ENCODE data around the gene ATP2C2. TPM values are rescaled to one million over a fixed set of nuclear protein-coding genes. Genes with fewer than 3 reads are reported as not detected.
A peak's percentile ranks its signal among the peaks of the same experiment; 100 is the strongest.

ATP2C2 gene
- total and polyA plus RNA-seq, 5 donors, result not detected

DNA sequence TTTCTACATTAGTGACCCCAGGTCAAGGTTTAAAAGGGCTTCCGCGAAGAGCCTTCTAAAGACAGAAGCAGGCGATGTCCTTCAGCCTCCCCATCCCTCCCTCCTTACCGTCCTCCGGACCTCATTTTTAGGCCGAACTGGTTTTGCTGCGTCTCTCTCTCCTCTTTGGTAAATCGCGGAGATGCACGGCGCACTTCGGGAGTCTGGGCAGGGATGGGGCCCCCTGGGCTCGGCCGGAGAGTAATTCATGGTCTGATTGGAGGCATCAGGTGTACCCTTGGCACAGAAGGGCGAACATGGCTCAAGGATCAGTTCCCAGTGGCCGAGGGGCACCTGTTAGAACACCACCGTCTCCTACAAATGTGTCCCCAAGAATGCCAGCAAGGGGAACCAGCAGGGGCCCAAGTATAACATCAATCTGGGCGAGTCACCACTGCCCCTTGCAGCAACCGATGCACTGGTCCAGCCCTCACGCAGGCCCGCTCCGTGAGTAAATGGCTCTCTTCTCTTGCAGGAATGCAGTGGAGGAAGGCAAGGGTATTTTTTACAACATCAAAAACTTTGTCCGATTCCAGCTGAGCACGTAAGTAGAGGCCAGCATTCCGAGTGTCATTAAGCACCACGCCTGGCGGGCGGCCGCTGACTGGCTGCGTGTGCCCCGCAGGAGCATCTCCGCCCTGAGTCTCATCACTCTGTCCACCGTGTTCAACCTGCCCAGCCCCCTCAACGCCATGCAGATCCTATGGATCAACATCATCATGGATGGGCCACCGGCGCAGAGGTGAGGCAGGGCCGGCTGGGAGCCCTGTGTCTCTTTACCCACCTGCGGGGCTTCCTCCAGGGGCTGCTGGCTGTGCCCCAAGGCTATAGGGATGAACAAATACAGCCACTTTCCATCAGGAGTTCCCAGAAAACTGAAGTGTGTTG, 90.5 kb downstream of the ATP2C2 start:
- Histone ChIP-seq H3K27me3 (ENCODE audit: control insufficient read depth, insufficient read depth) (no peaks in the 10 kb centered on the region), H3K4me1 (ENCODE audit: control insufficient read depth, insufficient read depth, low read length) (no peaks in the 10 kb centered on the region), H3K9me3 (ENCODE audit: control insufficient read depth, low read length) (no peaks in the 10 kb centered on the region), H3K27ac (ENCODE audit: low read length) (no peak overlapping the region), H3K4me3 (ENCODE audit: low read length) (no peak overlapping the region)
- intact Hi-C loops (cut with DNase I), result no loop called here
- DNase-seq, result no peak
- 93% methylated on average over 38 of the region's 38 CpGs for WGBS
- ATAC-seq, result no peak

GRCh38 chr16:84459533-84459894, 91.2 kb downstream of the ATP2C2 start:
- no peak overlapping the region for H3K27ac ChIP-seq (ENCODE audit: low read length)
- H3K4me3 ChIP-seq (ENCODE audit: low read length), result no peak overlapping the region
- no peak for ATAC-seq
- 90% methylated on average over 2 of the region's 2 CpGs for WGBS
- intact Hi-C loops (cut with DNase I), result no loop called here
- no peaks in the 10 kb centered on the region for H3K27me3 ChIP-seq (ENCODE audit: control insufficient read depth, insufficient read depth)
- no peaks in the 10 kb centered on the region for H3K9me3 ChIP-seq (ENCODE audit: control insufficient read depth, low read length)
- no peak for DNase-seq
- H3K4me1 ChIP-seq (ENCODE audit: control insufficient read depth, insufficient read depth, low read length), result no peaks in the 10 kb centered on the region

DNA sequence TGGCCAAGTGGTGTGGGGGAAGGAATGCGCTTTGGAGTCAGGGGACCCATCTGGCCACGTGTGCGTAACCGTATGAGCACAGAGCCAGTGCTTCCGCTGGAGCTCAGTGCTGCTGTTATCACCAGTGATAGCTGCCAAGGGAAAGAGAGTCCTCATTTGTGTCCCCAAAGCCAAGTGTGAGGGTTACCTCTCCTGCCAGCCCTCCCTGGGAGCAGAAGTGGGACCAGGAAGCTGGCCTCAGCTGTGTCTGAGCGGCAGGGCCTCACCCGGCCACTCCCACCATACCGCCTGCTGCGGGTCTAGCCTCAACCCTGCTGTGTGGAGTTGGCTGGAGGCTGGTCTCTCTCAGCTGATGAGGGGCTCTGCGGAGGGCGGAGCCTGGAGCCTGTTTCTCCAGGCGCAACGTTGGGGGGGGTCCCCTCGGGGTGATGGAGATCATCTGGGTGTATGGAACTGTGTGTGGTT, 91.6 kb downstream of the ATP2C2 start:
- 56% methylated on average over 14 of the region's 14 CpGs for WGBS
- peak; percentile 65 to 69 for ATAC-seq
- DNase-seq, result no peak
- Histone ChIP-seq H3K27me3 (ENCODE audit: control insufficient read depth, insufficient read depth) (no peaks in the 10 kb centered on the region), H3K27ac (ENCODE audit: low read length) (no peak overlapping the region), H3K4me1 (ENCODE audit: control insufficient read depth, insufficient read depth, low read length) (no peaks in the 10 kb centered on the region), H3K9me3 (ENCODE audit: control insufficient read depth, low read length) (no peaks in the 10 kb centered on the region), H3K4me3 (ENCODE audit: low read length) (no peak overlapping the region)
- intact Hi-C loops (cut with DNase I), result no loop called here

DNA sequence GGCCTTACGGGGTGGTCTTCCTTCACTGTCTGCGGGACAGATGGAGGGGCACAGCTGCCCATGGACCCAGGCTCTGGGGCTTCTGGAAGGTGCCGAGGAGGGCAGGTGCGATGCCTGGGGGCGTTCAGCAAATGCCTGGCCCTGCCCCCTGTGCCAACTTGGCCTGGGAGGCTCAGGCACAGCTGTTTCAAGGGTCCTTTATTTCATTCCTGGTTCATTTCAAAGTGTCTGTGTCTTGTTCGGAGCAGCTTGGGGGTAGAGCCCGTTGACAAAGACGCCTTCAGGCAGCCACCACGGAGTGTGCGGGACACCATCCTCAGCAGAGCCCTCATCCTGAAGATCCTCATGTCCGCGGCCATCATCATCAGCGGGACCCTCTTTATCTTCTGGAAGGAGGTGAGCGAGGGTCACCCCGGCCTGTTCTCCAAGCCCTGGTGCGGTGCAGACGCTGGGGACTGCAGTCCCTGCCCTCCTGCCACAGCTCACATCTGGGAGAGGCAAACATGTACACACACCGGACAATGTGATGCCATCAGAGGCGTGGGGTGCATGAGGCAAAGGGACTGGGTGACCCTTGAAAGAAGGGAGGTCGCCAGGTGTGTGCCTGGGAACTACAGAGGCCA, 92.2 kb downstream of the ATP2C2 start:
- no peaks in the 10 kb centered on the region for H3K4me1 ChIP-seq (ENCODE audit: control insufficient read depth, insufficient read depth, low read length)
- H3K27ac ChIP-seq (ENCODE audit: low read length), result no peak overlapping the region
- H3K4me3 ChIP-seq (ENCODE audit: low read length), result no peak overlapping the region
- WGBS, result 84% methylated on average over 20 of the region's 20 CpGs
- peak; percentile 13 to 24 for ATAC-seq
- no peak for DNase-seq
- intact Hi-C loops (cut with DNase I), result no loop called here
- no peaks in the 10 kb centered on the region for H3K27me3 ChIP-seq (ENCODE audit: control insufficient read depth, insufficient read depth)
- H3K9me3 ChIP-seq (ENCODE audit: control insufficient read depth, low read length), result no peaks in the 10 kb centered on the region

GRCh38 chr16:84461029-84461412, 92.7 kb downstream of the ATP2C2 start:
- DNase-seq (no peak), ATAC-seq (no peak)
- Histone ChIP-seq H3K27ac (ENCODE audit: low read length) (no peak overlapping the region), H3K27me3 (ENCODE audit: control insufficient read depth, insufficient read depth) (no peaks in the 10 kb centered on the region), H3K4me1 (ENCODE audit: control insufficient read depth, insufficient read depth, low read length) (no peaks in the 10 kb centered on the region), H3K9me3 (ENCODE audit: control insufficient read depth, low read length) (no peaks in the 10 kb centered on the region), H3K4me3 (ENCODE audit: low read length) (no peak overlapping the region)
- 79% methylated on average over 8 of the region's 8 CpGs for WGBS
- intact Hi-C loops (cut with DNase I), result no loop called here

- no peaks in the 10 kb centered on the region for H3K27me3 ChIP-seq (ENCODE audit: control insufficient read depth, insufficient read depth)
- WGBS, result 91% methylated on average over 30 of the region's 30 CpGs
- ATAC-seq, result no peak
- H3K27ac ChIP-seq (ENCODE audit: low read length), result no peak overlapping the region
- no peaks in the 10 kb centered on the region for H3K4me1 ChIP-seq (ENCODE audit: control insufficient read depth, insufficient read depth, low read length)
- intact Hi-C loops (cut with DNase I), result no loop called here
- DNase-seq, result no peak
- H3K4me3 ChIP-seq (ENCODE audit: low read length), result no peak overlapping the region
- H3K9me3 ChIP-seq (ENCODE audit: control insufficient read depth, low read length), result no peaks in the 10 kb centered on the region
Measured at GRCh38 chr16:84461413-84462295, 93.3 kb downstream of the ATP2C2 start.

GRCh38 chr16:84462296-84463210, 94.2 kb downstream of the ATP2C2 start:
- intact Hi-C loops (cut with DNase I), result no loop called here
- ATAC-seq, result peak in 1 of 2 donors; percentile 24

GRCh38 chr16:84463221-84463620, 94.9 kb downstream of the ATP2C2 start:
- H3K27ac ChIP-seq (ENCODE audit: low read length), result no peak overlapping the region
- DNase-seq (no peak), ATAC-seq (no peak)
- intact Hi-C loops (cut with DNase I), result no loop called here
- H3K27me3 ChIP-seq (ENCODE audit: control insufficient read depth, insufficient read depth), result no peaks in the 10 kb centered on the region
- 76% methylated on average over 7 of the region's 7 CpGs for WGBS
- H3K4me3 ChIP-seq (ENCODE audit: low read length), result no peak overlapping the region
- H3K9me3 ChIP-seq (ENCODE audit: control insufficient read depth, low read length), result peaks cover 3% of the 10 kb centered on the region
- no peaks in the 10 kb centered on the region for H3K4me1 ChIP-seq (ENCODE audit: control insufficient read depth, insufficient read depth, low read length)

More at GRCh38 chr16:84462296-84463210, 94.2 kb downstream of the ATP2C2 start:
- no peak for DNase-seq
- H3K27me3 ChIP-seq (ENCODE audit: control insufficient read depth, insufficient read depth), result no peaks in the 10 kb centered on the region
- peaks cover 3% of the 10 kb centered on the region for H3K9me3 ChIP-seq (ENCODE audit: control insufficient read depth, low read length)
- no peak overlapping the region for H3K4me3 ChIP-seq (ENCODE audit: low read length)
- 83% methylated on average over 24 of the region's 24 CpGs for WGBS
- no peaks in the 10 kb centered on the region for H3K4me1 ChIP-seq (ENCODE audit: control insufficient read depth, insufficient read depth, low read length)
- H3K27ac ChIP-seq (ENCODE audit: low read length), result no peak overlapping the region

DNA sequence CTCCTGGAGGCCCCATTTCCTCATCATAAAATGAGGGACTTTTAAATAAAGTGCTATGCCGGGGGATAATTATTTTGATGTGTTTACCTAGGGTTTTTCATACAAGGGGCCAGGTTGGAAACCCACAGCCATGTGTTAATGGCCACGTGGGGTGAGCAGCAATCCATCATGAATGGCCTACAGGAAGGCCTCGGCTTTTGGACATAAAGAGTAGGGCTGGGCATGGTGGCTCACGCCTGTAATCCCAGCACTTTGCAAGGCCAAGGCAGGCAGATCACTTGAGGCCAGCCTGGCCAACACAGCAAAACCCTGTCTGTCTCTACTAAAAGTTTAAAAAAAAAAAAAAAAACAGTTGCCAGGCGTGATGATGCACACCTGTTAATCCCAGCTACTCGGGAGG, 95.8 kb downstream of the ATP2C2 start:
- Histone ChIP-seq H3K4me3 (ENCODE audit: low read length) (no peak overlapping the region), H3K27ac (ENCODE audit: low read length) (no peak overlapping the region), H3K4me1 (ENCODE audit: control insufficient read depth, insufficient read depth, low read length) (no peaks in the 10 kb centered on the region), H3K9me3 (ENCODE audit: control insufficient read depth, low read length) (peaks cover 3% of the 10 kb centered on the region), H3K27me3 (ENCODE audit: control insufficient read depth, insufficient read depth) (no peaks in the 10 kb centered on the region)
- DNase-seq (no peak), ATAC-seq (no peak)
- 74% methylated on average over 6 of the region's 6 CpGs for WGBS
- intact Hi-C loops (cut with DNase I), result no loop called here

DNA sequence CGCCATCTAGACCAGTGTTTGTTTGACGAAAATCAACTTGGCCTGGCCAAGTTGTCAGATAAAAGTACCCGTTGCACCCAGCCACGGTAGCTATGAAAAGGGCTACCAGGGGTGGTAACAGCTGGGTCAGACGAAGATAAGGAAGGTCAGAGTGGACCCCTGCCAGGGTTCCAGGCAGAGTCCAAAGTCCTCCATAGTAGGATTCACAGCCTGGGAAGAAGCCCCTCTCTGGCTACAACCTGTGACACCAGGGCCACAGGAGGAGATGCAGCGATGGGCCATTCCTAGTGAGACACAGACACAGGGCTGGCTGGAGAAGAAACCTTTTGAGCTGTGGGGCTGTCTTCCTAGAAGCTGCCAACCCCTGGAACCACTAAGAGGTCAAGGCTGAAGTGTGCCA, 96.8 kb downstream of the ATP2C2 start:
- DNase-seq (no peak), ATAC-seq (no peak)
- H3K9me3 ChIP-seq (ENCODE audit: control insufficient read depth, low read length), result peaks cover 3% of the 10 kb centered on the region
- intact Hi-C loops (cut with DNase I), result no loop called here
- H3K4me1 ChIP-seq (ENCODE audit: control insufficient read depth, insufficient read depth, low read length), result no peaks in the 10 kb centered on the region
- H3K27me3 ChIP-seq (ENCODE audit: control insufficient read depth, insufficient read depth), result no peaks in the 10 kb centered on the region
- 89% methylated on average over 6 of the region's 6 CpGs for WGBS
- no peak overlapping the region for H3K4me3 ChIP-seq (ENCODE audit: low read length)
- H3K27ac ChIP-seq (ENCODE audit: low read length), result no peak overlapping the region

Data from right cardiac atrium (tissue), 5 donors.